ENCODE measurements around the gene NAALADL2. TPM values are rescaled to one million over a fixed set of nuclear protein-coding genes. Genes with fewer than 3 reads are reported as not detected.

The NAALADL2 gene
- polyA plus RNA-seq, 3 donors = not detected

GRCh38 chr3:174957551-174958001 lies 98.4 kb downstream of the NAALADL2 start:
- Histone ChIP-seq H3K4me2 (replicated peaks; ENCODE audit: extremely low read depth, low read length, poor library complexity, severe bottlenecking) (no peak overlapping the region), H2AFZ (ENCODE audit: insufficient read depth, low read depth, low read length, poor library complexity, severe bottlenecking) (no peak overlapping the region)

GRCh38 chr3:174958671-174959328 lies 99.7 kb downstream of the NAALADL2 start:
- Mint-ChIP-seq H3K4me3 (no peak overlapping the region), H3K4me1 (peaks cover 3% of the 10 kb centered on the region), H3K36me3 (no peaks in the 10 kb centered on the region), H3K27me3 (ENCODE audit: low read depth in 3 of 3) (no peaks in the 10 kb centered on the region), H3K27ac (no peak overlapping the region), H3K9me3 (peaks cover 0 to 3% (median 0%) of the 10 kb centered on the region in 7 donors)
- H2AFZ ChIP-seq (ENCODE audit: insufficient read depth, low read depth, low read length, poor library complexity, severe bottlenecking) = no peak overlapping the region
- no peaks in the 10 kb centered on the region for H3K36me3 ChIP-seq (replicated peaks in 1 of 2; ENCODE audit: control insufficient read depth in 1 of 2, insufficient read depth in 2 of 2, low read length in 2 of 2)
- H3K4me3 ChIP-seq (replicated peaks in 1 of 3; ENCODE audit: low read depth in 2 of 3, low read length in 3 of 3) = no peak overlapping the region
- H3K79me2 ChIP-seq (ENCODE audit: insufficient read depth, low read length) = no peaks in the 10 kb centered on the region
- no peak overlapping the region for H3K4me2 ChIP-seq (replicated peaks; ENCODE audit: extremely low read depth, low read length, poor library complexity, severe bottlenecking)
- TF ChIP-seq CTCF (IDR thresholded peaks at IDR 0.05) = no peak
- no peak overlapping the region for H3K27ac ChIP-seq (ENCODE audit: low read depth in 1 of 2, low read length in 2 of 2)
- no peak overlapping the region for H3K9ac ChIP-seq (ENCODE audit: insufficient read depth, low read length, poor library complexity, severe bottlenecking)
- no peaks in the 10 kb centered on the region for H3K4me1 ChIP-seq (ENCODE audit: control insufficient read depth in 1 of 2, insufficient read depth in 2 of 2, low read length in 2 of 2)
- H3K27me3 ChIP-seq (ENCODE audit: control insufficient read depth in 2 of 2, insufficient read depth in 2 of 2, low read length in 2 of 2) = no peaks in the 10 kb centered on the region
- DNase-seq = no peak
- intact Hi-C loops (cut with micrococcal nuclease) = no loop called here
- no peaks in the 10 kb centered on the region for H4K20me1 ChIP-seq (ENCODE audit: insufficient read depth, low read length)
- no peaks in the 10 kb centered on the region for H3K9me3 ChIP-seq (replicated peaks in 1 of 2; ENCODE audit: control insufficient read depth in 1 of 2, insufficient read depth in 1 of 2, low read length in 2 of 2)
- WGBS (ENCODE audit: insufficient coverage) = 50% methylated on average over 1 of the region's 5 CpGs

More at GRCh38 chr3:174957551-174958001, 98.4 kb downstream of the NAALADL2 start:
- Histone ChIP-seq H3K4me3 (replicated peaks in 1 of 3; ENCODE audit: low read depth in 2 of 3, low read length in 3 of 3) (no peak overlapping the region), H4K20me1 (ENCODE audit: insufficient read depth, low read length) (no peaks in the 10 kb centered on the region), H3K4me1 (ENCODE audit: control insufficient read depth in 1 of 2, insufficient read depth in 2 of 2, low read length in 2 of 2) (no peaks in the 10 kb centered on the region), H3K9me3 (replicated peaks in 1 of 2; ENCODE audit: control insufficient read depth in 1 of 2, insufficient read depth in 1 of 2, low read length in 2 of 2) (no peaks in the 10 kb centered on the region), H3K27me3 (ENCODE audit: control insufficient read depth in 2 of 2, insufficient read depth in 2 of 2, low read length in 2 of 2) (no peaks in the 10 kb centered on the region), H3K9ac (ENCODE audit: insufficient read depth, low read length, poor library complexity, severe bottlenecking) (no peak overlapping the region), H3K79me2 (ENCODE audit: insufficient read depth, low read length) (no peaks in the 10 kb centered on the region), H3K27ac (ENCODE audit: low read depth in 1 of 2, low read length in 2 of 2) (no peak overlapping the region), H3K36me3 (replicated peaks in 1 of 2; ENCODE audit: control insufficient read depth in 1 of 2, insufficient read depth in 2 of 2, low read length in 2 of 2) (no peaks in the 10 kb centered on the region)
- H3K27me3 Mint-ChIP-seq (ENCODE audit: low read depth in 3 of 3) = no peaks in the 10 kb centered on the region
- peaks cover 3% of the 10 kb centered on the region for H3K4me1 Mint-ChIP-seq
- no peak for TF ChIP-seq CTCF (IDR thresholded peaks at IDR 0.05)
- no peak overlapping the region for H3K4me3 Mint-ChIP-seq
- DNase-seq = no peak
- peaks cover 0 to 3% (median 0%) of the 10 kb centered on the region in 7 donors for H3K9me3 Mint-ChIP-seq
- intact Hi-C loops (cut with micrococcal nuclease) = no loop called here
- no peaks in the 10 kb centered on the region for H3K36me3 Mint-ChIP-seq
- no peak overlapping the region for H3K27ac Mint-ChIP-seq

Data from CD14-positive monocyte (primary cell).